Activated CD4-positive, alpha-beta T cell treated with anti-CD3 and anti-CD28 coated beads, Interleukin-2, amount 50 U/mL, for 4 hours (primary cell): ENCODE measurements around the gene UBE2O.

Experiments
- DNase-seq, 2 experiments: peaks; one replicate each; pipeline ENCODE4 v3.0.0-alpha.2; 2020

UBE2O gene

DNA sequence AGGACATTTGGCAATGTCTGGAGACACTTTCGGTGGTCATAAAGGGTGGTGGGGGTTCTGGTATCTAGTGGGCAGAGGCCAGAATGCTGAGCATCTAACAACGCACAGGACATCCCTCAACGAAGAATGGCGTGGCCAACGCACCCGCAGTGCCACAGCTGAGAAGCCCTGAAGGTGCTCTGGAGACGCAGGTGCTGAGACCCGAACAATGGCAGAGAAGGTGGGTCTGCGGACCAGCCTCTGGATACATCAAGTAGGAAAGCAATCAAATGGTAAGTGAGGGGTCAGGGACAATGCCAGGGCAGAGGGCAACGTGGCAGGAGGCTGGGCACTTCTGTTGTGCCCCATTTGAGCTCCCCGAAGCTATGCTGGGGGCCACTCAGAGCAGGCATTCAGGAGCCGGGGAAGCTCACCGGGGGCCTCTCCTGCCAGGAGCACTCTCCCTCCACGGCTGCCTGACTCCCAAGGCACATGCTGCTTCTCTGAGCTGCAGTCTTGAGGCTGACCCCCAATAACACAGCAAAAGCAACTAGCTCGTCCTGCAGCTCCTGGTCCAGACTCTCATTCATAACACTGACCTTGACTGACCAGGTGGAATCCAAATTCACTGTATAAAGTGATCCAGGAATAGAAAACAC lies 42.5 kb downstream of the UBE2O start:
- no peak for DNase-seq

GRCh38 chr17:76408037-76408849 lies 44.7 kb downstream of the UBE2O start:
- DNase-seq: peak; percentile 63

GRCh38 chr17:76407509-76407908 lies 45.4 kb downstream of the UBE2O start:
- DNase-seq: no peak

- DNase-seq: no peak
Observed at GRCh38 chr17:76405967-76406647, 46.8 kb downstream of the UBE2O start.

- DNase-seq: no peak
Observed at GRCh38 chr17:76405607-76405966, 47.4 kb downstream of the UBE2O start.

DNA sequence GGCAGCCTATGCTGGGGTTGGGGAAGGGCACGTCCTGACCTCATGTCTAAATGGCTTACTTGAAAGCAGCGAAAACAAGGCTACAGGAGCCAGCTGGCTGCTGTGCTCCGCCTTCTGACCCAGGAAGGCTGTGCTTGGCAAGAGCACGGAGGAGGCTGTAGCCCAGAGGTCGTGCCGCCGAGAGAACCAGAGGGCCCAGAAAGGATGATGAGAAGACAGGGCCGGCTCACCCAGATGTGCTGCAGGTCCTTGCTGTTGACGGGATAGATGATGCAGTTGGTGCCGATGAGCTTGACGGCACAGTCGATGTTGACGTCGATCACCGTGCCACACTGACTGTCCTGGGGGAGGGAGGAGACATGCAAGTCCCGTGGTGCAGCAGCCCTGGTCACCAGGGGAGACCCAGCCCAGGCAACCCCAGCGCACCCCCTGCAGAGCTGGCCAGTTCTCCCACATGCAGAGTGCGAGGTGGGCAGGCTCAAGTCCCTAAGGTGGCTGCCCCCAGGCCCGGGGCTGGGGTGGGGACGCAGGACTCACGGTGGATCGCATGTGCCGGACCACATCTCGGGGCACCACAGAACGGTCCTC lies 47.9 kb downstream of the UBE2O start:
- DNase-seq: no peak

GRCh38 chr17:76404256-76404655 lies 48.7 kb downstream of the UBE2O start:
- DNase-seq: no peak

- DNase-seq: no peak
Observed at GRCh38 chr17:76402711-76403110, 50.2 kb downstream of the UBE2O start.

DNA sequence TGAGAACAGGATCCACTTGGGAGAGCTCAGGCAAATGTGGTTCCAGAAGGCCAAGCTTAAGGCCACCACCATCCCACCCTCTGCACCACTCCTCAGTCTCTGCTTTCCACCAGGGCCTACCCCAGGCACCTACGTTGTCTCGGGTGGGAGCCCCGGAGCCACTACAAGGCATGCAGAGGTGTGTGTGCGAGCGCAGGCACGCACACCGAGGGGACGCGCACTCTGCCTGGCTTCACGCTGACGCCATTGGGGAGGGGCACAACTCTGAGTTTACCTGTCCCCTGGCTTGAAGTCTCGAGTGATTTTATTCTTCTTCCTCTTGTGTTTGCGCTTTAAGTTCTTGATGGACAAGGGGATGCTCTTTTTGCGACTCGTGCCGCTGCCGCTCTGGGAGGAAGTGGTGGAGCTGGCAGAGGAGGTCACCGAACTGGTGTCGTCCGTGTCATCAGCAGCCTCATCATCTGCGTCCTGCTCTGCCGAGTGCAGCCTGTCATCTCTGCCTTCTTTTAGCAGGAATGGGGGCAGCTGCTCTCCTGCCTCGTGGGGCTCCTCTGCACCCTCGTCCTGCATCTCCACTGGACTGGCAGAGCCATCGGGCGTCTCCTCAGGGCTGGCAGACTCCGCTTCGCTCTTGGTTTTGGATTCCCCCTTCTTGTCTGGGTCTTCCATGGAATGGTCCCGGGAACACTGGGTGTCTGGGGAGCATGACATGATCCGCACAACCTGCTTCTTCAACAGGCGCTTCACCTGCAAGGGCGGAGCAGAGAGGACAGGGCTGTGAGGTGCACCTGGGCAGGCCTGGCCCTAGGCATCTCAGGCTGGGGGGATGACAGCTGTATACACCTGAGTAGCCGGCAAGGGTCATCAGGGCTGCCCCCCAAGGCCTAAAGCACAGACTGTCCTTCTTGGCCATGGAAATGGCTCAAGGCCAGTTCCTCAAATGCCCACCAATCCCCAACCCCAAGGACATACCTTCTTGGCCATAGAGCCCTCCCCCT lies 53.5 kb downstream of the UBE2O start:
- DNase-seq: no peak

- DNase-seq: no peak
Observed at GRCh38 chr17:76398523-76399174, 54.3 kb downstream of the UBE2O start.

DNA sequence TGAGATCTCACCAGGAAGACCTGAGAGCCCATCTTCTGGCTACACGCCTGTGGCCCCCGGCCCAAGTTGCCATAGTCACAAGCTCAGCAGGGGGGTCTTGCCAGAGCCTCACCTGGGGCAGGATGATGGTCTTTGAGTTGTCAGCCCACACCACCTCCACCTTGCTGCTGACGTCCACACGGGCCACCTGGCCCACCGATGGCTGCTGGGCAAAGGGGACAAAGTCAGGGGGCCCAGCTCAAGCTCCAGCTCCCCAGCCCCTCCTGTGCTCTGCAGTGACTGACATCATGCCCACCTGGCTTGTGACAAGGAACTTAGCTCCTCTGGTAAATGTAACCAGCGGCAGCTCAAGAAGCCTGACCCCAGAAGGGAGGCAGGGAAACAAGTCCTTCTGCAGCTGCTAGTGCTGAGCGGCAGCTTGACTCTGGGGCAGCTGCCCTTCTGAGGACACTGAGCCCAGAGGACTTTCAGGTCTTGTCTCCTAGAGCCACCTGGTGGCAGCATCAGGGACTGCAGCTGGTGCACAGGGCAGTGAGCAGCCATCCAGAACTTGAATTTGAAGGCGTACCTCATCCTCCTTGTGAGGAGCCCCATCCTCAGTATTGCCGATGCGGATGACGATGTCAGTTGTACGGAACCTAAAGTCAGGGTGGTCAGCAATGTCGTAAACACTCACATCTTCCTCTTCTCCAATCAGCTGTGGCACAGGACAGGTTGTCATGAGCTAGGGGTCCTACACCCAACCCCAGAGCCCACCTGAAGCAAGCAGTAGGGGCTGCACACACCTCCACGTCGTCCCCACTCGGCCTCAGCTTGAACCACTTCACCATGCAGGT lies 55.0 kb downstream of the UBE2O start:
- DNase-seq: peak; percentile 85 to 86

- DNase-seq: no peak
Observed at GRCh38 chr17:76397184-76397583, 55.8 kb downstream of the UBE2O start.

DNA sequence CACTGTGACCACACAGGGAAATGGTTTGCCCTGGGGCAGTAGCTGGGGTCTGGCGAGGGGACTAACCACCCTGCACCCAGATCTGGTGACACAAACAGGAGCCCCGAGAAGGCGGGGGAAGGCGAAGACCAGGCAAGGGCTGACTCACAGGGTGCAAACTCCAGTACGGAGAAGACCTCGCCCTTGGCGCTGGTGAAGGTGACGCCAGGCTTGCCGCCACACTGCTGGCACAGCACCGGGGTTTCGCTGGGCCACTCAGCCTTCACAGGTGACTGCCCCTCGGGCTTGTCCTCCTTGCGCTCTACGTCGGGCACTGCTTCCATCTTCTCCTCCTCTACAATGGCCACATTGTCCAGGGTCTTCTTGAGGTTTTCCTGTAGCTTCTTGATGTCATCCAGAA lies 57.0 kb downstream of the UBE2O start:
- DNase-seq: no peak

DNA sequence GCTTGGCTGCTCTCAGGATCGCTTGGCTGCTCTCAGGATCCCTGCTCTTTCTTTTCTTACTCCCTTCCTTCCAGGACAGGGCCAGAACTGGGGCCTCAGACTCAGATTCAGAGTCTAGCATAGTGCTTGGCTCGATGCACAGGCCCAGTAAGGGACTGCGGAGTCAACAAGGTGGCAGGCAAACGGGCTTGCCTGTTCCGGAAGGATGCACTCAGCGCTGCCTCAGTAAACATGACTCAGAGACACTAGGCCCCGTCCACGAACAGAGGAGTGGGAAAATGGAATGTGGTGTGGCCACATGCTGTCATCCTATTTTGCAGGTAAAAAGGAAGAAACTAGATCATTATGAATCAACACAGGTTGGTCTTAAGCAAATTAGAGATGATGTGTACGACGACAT lies 58.8 kb downstream of the UBE2O start:
- no peak for DNase-seq

DNA sequence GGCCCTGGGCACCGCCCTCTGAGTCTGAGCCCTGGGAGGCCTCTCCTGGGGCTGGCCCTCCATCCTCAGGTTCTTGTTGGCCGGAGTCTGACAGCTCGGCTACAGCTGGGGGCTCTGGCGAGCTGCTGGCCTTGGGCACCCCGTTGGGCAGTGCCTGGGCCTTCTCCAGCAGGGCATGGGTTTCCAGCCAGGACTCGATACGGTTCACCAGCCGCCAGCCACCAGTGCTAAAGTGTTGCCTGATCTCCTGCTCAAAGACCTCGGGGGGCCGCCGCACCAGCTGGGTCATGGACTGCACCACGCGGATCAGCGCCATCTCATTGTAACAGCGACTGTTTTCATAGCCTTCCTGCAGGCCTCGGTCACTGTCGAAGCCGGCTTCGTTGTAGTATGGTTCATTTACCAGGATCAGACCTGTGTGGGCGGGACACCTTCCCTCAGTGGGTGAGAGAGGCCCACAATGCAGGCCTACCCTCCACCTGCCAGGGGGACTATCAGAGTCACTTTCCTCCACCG lies 61.7 kb downstream of the UBE2O start:
- no peak for DNase-seq

- DNase-seq: no peak
Observed at GRCh38 chr17:76390003-76390421, 62.9 kb downstream of the UBE2O start.

GRCh38 chr17:76388966-76389888 lies 63.7 kb downstream of the UBE2O start:
- no peak for DNase-seq

GRCh38 chr17:76386966-76387765 lies 65.8 kb downstream of the UBE2O start:
- no peak for DNase-seq
